Liver (tissue), 9 donors: ENCODE measurements around the gene FRMD4A. TPM values are rescaled to one million over a fixed set of nuclear protein-coding genes. Genes with fewer than 3 reads are reported as not detected.

Source experiments
- DNase-seq: peaks from one replicate; pipeline ENCODE4 v3.0.0-alpha.2; 2017; ENCODE audit warnings: low spot score
- H3K27ac ChIP-seq, 2 donors: one replicate each; pipeline ENCODE4 v1.7.0; 2013; ENCODE audit warnings: inconsistent platforms in 2 of 2, low read length in 2 of 2, control low read depth in 1 of 2, low read depth in 1 of 2, mild to moderate bottlenecking in 1 of 2
- H3K27me3 ChIP-seq, 4 donors: one replicate each; pipeline versions ENCODE4 v1.6.1 to v1.7.0; 2013; ENCODE audit warnings: low read length in 3 of 4, inconsistent platforms in 1 of 4, mild to moderate bottlenecking in 1 of 4, moderate library complexity in 1 of 4; ENCODE audit not compliant: control insufficient read depth in 4 of 4, insufficient read depth in 4 of 4
- H3K36me3 ChIP-seq, 4 donors: one replicate each; pipeline versions ENCODE4 v1.6.1 to v1.7.0; 2013; ENCODE audit warnings: low read length in 3 of 4, mild to moderate bottlenecking in 3 of 4, low read depth in 1 of 4, moderate library complexity in 1 of 4; ENCODE audit not compliant: control insufficient read depth in 4 of 4, insufficient read depth in 3 of 4
- H3K4me1 ChIP-seq, 4 donors: one replicate each; pipeline versions ENCODE4 v1.6.1 to v1.7.0; 2013; ENCODE audit warnings: low read length in 3 of 4, mild to moderate bottlenecking in 3 of 4, moderate library complexity in 1 of 4; ENCODE audit not compliant: control insufficient read depth in 4 of 4, insufficient read depth in 4 of 4
- H3K4me3 ChIP-seq, 3 donors: one replicate each; pipeline versions ENCODE4 v1.6.1 to v1.7.0; 2013; ENCODE audit warnings: low read length in 3 of 3, control low read depth in 1 of 3, low read depth in 1 of 3, mild to moderate bottlenecking in 1 of 3
- H3K9ac ChIP-seq, 2 donors: one replicate each; pipeline ENCODE4 v1.7.0; 2013; ENCODE audit warnings: low read length in 2 of 2, mild to moderate bottlenecking in 2 of 2, moderate library complexity in 2 of 2, control low read depth in 1 of 2, low read depth in 1 of 2
- H3K9me3 ChIP-seq, 4 donors: one replicate each; pipeline versions ENCODE4 v1.6.1 to v1.7.0; 2013; ENCODE audit warnings: low read length in 3 of 4; ENCODE audit not compliant: control insufficient read depth in 4 of 4
- EGR1 ChIP-seq, 2 donors: IDR thresholded peaks; 2 replicates each; pipeline ENCODE4 v1.6.1; 2016 to 2018; ENCODE audit warnings: antibody characterized with exemption in 2 of 2, low read depth in 2 of 2
- FOXA1 ChIP-seq: IDR thresholded peaks from 2 replicates; pipeline ENCODE4 v1.6.1; 2016; ENCODE audit warnings: antibody characterized with exemption
- FOXA2 ChIP-seq: IDR thresholded peaks from 2 replicates; pipeline ENCODE4 v1.6.1; 2016; ENCODE audit warnings: antibody characterized with exemption
- HNF4A ChIP-seq, 2 donors: conservative IDR thresholded peaks; 2 replicates each; pipeline ENCODE4 v1.6.1; 2016; ENCODE audit warnings: antibody characterized with exemption in 2 of 2, mild to moderate bottlenecking in 2 of 2
- HNF4G ChIP-seq: IDR thresholded peaks from 2 replicates; pipeline ENCODE4 v1.6.1; 2016; ENCODE audit warnings: antibody characterized with exemption
- JUND ChIP-seq, 2 donors: IDR thresholded peaks; 2 replicates each; pipeline ENCODE4 v1.6.1; 2016; ENCODE audit warnings: antibody characterized with exemption in 2 of 2
- NR2F2 ChIP-seq: IDR thresholded peaks from 2 replicates; pipeline ENCODE4 v1.6.1; 2016; ENCODE audit warnings: antibody characterized with exemption
- RAD21 ChIP-seq, 2 donors: IDR thresholded peaks; 2 replicates each; pipeline ENCODE4 v1.6.1; 2016; ENCODE audit warnings: antibody characterized with exemption in 2 of 2, mild to moderate bottlenecking in 2 of 2
- SP1 ChIP-seq: IDR thresholded peaks from 2 replicates; pipeline ENCODE4 v1.6.1; 2018; ENCODE audit warnings: antibody characterized with exemption, mild to moderate bottlenecking
- TAF1 ChIP-seq: conservative IDR thresholded peaks from 2 replicates; pipeline ENCODE4 v1.6.1; 2016; ENCODE audit warnings: antibody characterized with exemption, mild to moderate bottlenecking
- YY1 ChIP-seq: IDR thresholded peaks from 2 replicates; pipeline ENCODE4 v1.6.1; 2016; ENCODE audit warnings: antibody characterized with exemption, mild to moderate bottlenecking
- WGBS: extraction: QIAGEN DNeasy Blood & Tissue Kit; methylation state at CpG from one replicate; pipeline ENCODE4 v1.1.7; 2013; 5-methylcytosine and 5-hydroxymethylcytosine counted together
- polyA plus RNA-seq, 2 donors: library from polyadenylated mRNA; stranded (reverse) in 1 of 2; unstranded in 1 of 2; fragments of 200-250 nt in 1 of 2; fragments of >200 nt in 1 of 2; fragmentation: Nextera tagmentation in 1 of 2; extraction: Ambion mirVana in 1 of 2; gene quantifications; one replicate each; pipeline versions ENCODE4 v1.2.1 to v1.2.3, GENCODE V29; 2013 to 2015
- total RNA-seq, 2 donors: library from RNA; depleted of rRNA; stranded (reverse); fragments of >200 nt; gene quantifications; one replicate each; pipeline ENCODE4 v1.2.3, GENCODE V29; 2014
- TF ChIP-seq, protein P1 (sequence below): IDR thresholded peaks from 2 replicates; pipeline ENCODE4 v1.6.1; 2016; ENCODE audit warnings: antibody characterized with exemption, mild to moderate bottlenecking
- TF ChIP-seq, protein P2 (sequence below): IDR thresholded peaks from 2 replicates; pipeline ENCODE4 v1.6.1; 2016; ENCODE audit warnings: antibody characterized with exemption
- TF ChIP-seq, protein P3 (sequence below): IDR thresholded peaks from 2 replicates; pipeline ENCODE4 v1.6.1; 2016; ENCODE audit warnings: antibody characterized with exemption
- TF ChIP-seq, protein P4 (sequence below): fragments of 150-350 bp; IDR thresholded peaks from 2 replicates; pipeline ENCODE4 v1.5.1; 2017; ENCODE audit warnings: improper control_type of control experiment, low read depth, low read length; ENCODE audit not compliant: missing input control
- TF ChIP-seq, protein P5 (sequence below): IDR thresholded peaks from 2 replicates; pipeline ENCODE4 v1.6.1; 2016; ENCODE audit warnings: antibody characterized with exemption
- donor health status: healthy.
- donor health status: healthy.
- donor health status: healthy.
- donor health status: healthy.
- donor health status: healthy.

The FRMD4A gene
- total and polyA plus RNA-seq, 4 donors: 8.2 to 34.3 (median 13.1) TPM

DNA sequence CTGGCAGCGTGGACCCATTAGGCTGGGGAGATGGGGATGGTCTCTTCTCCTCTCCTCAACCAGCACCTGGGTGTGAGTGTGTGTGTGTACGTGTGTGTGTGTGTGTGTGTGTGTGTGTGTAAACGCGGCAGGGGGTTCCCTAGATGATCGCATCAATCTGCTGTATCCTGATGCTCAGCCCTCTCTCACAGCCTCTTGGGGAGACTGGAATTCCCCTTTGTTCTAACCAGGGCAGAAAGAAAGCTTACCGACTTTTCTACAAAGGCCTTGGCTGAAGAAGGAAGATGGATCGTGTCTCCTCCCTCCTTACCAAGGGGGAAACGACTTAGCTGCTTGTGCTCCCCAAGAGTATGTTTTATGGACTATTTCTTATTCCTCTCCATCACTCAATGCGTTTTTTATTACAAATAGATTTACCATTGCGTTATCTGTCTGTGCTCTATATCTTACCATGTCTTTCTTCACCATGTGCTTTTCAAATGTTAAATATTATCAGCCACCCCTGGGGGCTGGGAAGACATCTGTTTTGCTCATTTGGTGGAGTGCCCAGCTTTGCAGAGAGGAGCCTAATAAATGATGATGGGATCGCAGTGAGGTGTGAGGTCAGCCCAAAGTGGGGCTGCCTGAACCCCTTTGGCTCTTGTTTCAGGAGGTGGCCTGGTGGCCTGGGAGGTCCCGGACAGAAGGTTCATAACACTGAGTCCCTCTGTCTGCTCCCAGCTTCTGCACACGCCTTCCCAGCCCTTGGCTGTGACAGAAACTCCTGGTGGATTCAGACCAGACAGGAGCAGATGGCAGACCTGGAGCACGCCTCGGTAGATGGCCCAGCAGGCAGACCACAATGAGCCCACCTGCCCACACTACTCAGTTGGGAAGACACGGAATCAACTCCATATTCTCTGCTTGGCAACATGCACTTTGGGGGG lies 481.9 kb downstream of the FRMD4A start:
- Histone ChIP-seq H3K4me1 (peaks cover 3 to 5% (median 4%) of the 10 kb centered on the region in 4 donors), H3K9me3 (no peaks in the 10 kb centered on the region), H3K27ac (no peak overlapping the region), H3K27me3 (no peaks in the 10 kb centered on the region), H3K36me3 (no peaks in the 10 kb centered on the region), H3K9ac (no peak overlapping the region), H3K4me3 (no peak overlapping the region)
- 85% methylated on average over 16 of the region's 16 CpGs for WGBS
- TF ChIP-seq, protein P1, sequence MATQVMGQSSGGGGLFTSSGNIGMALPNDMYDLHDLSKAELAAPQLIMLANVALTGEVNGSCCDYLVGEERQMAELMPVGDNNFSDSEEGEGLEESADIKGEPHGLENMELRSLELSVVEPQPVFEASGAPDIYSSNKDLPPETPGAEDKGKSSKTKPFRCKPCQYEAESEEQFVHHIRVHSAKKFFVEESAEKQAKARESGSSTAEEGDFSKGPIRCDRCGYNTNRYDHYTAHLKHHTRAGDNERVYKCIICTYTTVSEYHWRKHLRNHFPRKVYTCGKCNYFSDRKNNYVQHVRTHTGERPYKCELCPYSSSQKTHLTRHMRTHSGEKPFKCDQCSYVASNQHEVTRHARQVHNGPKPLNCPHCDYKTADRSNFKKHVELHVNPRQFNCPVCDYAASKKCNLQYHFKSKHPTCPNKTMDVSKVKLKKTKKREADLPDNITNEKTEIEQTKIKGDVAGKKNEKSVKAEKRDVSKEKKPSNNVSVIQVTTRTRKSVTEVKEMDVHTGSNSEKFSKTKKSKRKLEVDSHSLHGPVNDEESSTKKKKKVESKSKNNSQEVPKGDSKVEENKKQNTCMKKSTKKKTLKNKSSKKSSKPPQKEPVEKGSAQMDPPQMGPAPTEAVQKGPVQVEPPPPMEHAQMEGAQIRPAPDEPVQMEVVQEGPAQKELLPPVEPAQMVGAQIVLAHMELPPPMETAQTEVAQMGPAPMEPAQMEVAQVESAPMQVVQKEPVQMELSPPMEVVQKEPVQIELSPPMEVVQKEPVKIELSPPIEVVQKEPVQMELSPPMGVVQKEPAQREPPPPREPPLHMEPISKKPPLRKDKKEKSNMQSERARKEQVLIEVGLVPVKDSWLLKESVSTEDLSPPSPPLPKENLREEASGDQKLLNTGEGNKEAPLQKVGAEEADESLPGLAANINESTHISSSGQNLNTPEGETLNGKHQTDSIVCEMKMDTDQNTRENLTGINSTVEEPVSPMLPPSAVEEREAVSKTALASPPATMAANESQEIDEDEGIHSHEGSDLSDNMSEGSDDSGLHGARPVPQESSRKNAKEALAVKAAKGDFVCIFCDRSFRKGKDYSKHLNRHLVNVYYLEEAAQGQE: no peak
- TF ChIP-seq FOXA2 (no peak), YY1 (no peak), EGR1 (IDR thresholded peaks at IDR 0.05; ENCODE audit: low read depth in 2 of 2) (no peak), TAF1 (no peak), NR2F2 (no peak), HNF4G (no peak), HNF4A (conservative IDR thresholded peaks at IDR 0.05) (no peak)
- TF ChIP-seq, protein P2, sequence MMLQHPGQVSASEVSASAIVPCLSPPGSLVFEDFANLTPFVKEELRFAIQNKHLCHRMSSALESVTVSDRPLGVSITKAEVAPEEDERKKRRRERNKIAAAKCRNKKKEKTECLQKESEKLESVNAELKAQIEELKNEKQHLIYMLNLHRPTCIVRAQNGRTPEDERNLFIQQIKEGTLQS: no peak
- TF ChIP-seq, protein P3, sequence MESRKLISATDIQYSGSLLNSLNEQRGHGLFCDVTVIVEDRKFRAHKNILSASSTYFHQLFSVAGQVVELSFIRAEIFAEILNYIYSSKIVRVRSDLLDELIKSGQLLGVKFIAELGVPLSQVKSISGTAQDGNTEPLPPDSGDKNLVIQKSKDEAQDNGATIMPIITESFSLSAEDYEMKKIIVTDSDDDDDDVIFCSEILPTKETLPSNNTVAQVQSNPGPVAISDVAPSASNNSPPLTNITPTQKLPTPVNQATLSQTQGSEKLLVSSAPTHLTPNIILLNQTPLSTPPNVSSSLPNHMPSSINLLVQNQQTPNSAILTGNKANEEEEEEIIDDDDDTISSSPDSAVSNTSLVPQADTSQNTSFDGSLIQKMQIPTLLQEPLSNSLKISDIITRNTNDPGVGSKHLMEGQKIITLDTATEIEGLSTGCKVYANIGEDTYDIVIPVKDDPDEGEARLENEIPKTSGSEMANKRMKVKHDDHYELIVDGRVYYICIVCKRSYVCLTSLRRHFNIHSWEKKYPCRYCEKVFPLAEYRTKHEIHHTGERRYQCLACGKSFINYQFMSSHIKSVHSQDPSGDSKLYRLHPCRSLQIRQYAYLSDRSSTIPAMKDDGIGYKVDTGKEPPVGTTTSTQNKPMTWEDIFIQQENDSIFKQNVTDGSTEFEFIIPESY: no peak
- no peak for DNase-seq

DNA sequence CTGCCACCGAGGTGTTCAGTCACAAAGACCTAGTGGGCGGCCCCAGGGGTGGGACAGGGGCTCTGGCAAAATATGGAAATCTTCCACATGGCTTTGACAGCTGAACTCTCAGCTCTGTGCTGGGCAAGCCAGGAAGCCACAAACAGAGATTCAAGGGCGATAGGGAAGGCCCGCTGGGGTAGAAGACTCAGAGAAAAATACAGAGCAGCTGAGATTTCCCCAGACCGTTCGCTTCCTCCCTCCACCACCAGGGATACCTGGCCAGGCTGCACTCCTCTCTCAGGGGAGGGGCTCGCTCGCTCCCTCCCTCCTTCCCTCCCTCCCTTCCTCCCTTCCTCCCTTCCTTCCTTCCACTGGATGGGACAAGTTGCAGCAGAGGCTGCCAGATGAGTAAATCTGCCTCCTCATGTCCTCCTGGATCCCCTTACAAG lies 483.5 kb downstream of the FRMD4A start:
- WGBS: 46% methylated on average over 8 of the region's 8 CpGs
- no peak for DNase-seq
- H3K27me3 ChIP-seq: no peaks in the 10 kb centered on the region

More for the DNA sequence above, 483.5 kb downstream of the FRMD4A start:
- Histone ChIP-seq H3K9me3 (no peaks in the 10 kb centered on the region), H3K9ac (no peak overlapping the region), H3K4me3 (no peak overlapping the region), H3K27ac (no peak overlapping the region), H3K4me1 (peaks cover 3 to 5% (median 4%) of the 10 kb centered on the region in 4 donors), H3K36me3 (no peaks in the 10 kb centered on the region)
- TF ChIP-seq, protein P3: no peak
- TF ChIP-seq NR2F2 (no peak), FOXA1 (no peak), RAD21 (IDR thresholded peaks at IDR 0.05) (no peak), SP1 (no peak), HNF4G (no peak), JUND (IDR thresholded peaks at IDR 0.05) (no peak), HNF4A (conservative IDR thresholded peaks at IDR 0.05) (no peak), TAF1 (no peak), YY1 (no peak)
- TF ChIP-seq, protein P4, sequence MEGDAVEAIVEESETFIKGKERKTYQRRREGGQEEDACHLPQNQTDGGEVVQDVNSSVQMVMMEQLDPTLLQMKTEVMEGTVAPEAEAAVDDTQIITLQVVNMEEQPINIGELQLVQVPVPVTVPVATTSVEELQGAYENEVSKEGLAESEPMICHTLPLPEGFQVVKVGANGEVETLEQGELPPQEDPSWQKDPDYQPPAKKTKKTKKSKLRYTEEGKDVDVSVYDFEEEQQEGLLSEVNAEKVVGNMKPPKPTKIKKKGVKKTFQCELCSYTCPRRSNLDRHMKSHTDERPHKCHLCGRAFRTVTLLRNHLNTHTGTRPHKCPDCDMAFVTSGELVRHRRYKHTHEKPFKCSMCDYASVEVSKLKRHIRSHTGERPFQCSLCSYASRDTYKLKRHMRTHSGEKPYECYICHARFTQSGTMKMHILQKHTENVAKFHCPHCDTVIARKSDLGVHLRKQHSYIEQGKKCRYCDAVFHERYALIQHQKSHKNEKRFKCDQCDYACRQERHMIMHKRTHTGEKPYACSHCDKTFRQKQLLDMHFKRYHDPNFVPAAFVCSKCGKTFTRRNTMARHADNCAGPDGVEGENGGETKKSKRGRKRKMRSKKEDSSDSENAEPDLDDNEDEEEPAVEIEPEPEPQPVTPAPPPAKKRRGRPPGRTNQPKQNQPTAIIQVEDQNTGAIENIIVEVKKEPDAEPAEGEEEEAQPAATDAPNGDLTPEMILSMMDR: no peak
- TF ChIP-seq, protein P5, sequence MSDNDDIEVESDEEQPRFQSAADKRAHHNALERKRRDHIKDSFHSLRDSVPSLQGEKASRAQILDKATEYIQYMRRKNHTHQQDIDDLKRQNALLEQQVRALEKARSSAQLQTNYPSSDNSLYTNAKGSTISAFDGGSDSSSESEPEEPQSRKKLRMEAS: no peak
